ENCODE results near the gene CTIF.

Gene CTIF

DNA sequence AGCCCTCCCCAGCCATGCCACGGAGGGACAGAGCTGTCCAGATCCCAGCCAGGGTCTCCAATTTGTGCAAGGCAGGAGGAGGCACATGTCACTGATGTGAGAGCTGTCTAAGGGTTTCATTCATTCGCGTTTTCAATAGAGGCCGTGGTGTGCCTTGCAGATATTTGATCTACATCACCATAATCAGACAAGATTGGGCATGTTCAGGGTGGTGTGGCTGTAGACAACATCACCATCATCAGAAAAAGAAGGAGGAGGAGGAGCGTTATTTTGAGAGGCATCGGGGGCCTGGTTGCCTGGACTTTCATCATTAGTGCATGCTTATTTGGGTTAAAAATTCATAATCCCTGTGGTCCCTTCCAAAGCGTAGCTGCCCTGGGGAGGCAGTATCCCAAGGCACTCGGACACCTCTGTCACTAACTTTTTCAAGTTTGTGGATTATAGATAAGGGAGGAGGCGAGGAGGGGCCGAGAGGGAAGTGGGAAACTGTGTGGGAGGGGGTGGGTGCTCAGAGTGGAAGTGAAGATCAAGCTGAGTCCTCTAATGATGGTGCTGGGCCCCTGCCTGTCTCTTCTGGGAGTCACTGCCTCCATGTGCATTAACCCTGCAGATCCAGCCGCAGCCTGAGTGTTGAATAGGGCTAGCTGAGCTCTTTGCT lies 194.1 kb downstream of the CTIF start:
- no peak for DNase-seq (ENCODE audit: low spot score)

DNA sequence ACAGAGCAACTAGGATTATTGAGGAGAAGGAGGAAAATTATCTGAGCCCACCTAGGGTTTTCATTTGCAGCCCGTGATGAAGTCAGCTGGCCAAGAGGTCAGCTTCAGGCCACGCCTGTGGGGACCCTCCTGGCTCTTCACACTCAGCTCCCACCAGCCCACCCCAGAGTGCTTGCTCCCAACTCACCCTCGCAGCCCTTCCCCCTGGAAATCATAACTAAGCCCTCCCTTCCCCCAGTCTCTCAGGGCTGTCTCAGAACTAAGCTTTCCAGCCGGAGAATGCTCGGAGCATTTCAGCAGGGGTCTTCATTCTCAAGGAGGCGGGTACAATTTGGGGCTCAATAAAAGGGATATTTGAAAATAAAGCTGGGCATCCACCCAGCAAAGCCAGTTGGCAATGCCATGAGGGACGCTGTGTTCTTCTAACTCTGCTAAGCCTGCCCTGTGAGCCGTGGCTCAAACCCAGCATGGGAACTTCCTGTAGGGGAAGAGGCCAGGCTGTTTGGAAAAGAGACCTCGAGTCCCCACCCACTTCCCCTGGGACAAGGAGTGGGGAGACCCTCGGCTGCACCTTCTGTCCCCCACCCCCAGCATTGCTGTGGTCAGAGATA lies 194.9 kb downstream of the CTIF start:
- DNase-seq (ENCODE audit: low spot score) = no peak

DNA sequence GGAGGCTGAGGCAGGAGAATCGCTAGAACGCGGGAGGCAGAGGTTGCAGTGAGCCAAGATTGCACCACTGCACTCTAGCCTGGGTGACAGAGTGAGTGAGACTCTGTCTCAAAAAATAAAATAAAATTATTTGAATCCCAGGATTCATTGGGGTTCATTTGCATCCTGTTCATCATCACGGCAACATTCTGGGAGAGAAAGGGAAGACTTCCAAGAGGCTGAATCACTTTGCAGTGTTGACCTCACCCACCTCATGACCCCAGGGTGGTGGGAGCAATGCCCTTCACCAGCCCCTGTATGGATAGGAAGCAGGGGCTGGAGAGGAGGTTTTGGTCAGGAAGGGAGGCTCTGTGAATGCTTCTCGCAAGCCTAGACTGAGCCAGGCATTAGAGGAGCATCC lies 195.6 kb downstream of the CTIF start:
- no peak for DNase-seq (ENCODE audit: low spot score)

DNA sequence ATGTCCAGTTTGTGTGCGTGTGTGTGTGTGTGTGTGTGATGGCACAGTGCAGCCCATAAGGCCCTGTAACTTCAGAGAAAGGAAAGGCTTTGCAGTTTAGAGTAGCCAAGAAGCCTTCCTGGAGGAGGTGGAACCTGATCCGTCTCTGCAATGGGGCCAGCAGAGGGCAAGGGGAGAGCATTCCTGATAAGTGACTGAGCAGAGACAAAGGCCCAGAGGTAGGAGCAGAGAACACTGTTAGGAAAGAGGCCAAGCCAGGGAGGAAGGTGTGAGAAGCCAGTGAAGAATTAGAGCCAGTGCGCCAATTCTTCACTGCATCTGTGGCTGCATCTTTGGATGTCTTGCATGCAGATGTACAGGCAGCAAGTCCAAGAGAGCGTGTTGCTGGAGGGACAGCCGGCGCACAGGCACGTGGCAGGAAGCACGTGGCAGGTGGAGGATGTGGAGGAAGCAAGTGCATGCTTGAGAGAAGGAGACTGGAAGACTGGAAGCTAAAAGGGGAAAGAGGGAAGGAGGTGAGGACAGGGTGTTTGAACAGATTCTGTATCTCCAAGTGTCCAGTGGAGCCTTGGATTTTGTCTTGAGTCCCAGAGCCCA lies 196.3 kb downstream of the CTIF start:
- no peak for DNase-seq (ENCODE audit: low spot score)

DNA sequence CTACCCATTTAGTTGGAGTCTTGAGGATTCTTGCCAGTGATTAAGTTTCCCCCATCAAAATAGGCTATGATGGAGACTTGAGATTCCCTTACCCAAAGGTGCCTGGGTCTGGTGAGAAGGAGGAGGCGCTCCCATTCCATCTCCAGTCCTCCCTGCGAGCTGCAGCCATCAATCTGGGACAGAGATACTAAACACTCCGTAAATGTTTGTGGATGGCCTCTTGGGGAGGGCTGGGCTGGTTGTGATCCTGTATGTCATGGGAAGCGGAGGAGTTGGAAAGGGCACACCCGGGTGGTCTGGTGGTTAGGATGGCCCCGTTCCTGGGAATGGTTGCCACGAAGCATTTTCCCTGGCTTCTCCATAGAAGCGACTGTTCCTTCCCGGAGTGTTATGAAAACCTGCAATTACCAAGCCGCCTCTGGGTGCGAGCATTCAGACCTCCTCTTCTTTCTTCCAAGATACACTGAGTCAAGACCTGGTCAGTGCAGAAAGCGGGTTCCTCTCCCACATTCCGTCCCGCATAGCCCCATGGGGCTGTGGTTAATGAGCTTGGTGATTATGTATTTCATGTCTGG lies 196.9 kb downstream of the CTIF start:
- no peak for DNase-seq (ENCODE audit: low spot score)

DNA sequence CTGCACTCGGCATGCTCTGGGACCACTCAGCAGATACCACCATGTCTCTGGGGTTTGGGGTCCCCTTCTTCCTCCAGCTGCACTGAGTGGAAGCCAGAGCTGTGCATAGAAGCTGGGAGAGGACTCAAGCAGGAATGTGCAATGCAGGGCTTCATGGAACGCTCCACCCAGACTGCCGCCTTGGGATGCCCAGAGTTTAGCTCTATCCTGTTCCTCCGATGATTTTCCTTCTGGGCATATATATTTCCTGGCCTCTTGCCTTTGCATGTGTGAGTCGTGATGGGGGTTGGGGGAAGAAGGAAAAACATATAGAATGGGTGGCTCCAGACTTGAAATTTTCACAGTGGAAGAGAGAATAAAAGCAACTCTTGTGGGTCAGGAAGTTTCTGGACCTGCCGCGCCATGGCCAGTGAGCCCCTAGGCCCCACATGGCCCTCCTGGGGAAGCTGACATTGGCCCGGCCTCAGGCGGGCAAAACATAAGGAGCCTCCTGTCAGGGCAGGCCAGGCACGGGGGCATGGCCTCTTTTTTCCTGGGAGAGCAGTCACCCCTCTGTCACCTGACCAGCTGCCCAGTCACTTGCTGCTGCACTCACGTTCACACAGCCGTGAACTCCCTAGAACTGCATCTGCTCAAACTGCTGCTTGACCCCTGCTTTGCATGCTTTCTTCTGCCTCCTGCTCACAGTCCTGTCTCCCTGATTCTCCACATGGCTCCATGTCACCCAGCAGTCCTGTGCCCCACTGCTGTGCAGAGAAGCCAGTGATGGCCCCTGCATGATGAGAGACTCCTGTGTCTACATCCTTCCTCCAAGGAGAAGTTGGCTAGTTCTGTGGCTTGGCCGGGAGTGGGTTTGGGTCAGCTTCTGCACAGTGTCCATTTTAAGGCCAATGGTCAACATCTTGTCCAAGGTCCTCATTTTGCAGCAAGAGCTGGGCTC lies 197.8 kb downstream of the CTIF start:
- no peak for DNase-seq (ENCODE audit: low spot score)

DNA sequence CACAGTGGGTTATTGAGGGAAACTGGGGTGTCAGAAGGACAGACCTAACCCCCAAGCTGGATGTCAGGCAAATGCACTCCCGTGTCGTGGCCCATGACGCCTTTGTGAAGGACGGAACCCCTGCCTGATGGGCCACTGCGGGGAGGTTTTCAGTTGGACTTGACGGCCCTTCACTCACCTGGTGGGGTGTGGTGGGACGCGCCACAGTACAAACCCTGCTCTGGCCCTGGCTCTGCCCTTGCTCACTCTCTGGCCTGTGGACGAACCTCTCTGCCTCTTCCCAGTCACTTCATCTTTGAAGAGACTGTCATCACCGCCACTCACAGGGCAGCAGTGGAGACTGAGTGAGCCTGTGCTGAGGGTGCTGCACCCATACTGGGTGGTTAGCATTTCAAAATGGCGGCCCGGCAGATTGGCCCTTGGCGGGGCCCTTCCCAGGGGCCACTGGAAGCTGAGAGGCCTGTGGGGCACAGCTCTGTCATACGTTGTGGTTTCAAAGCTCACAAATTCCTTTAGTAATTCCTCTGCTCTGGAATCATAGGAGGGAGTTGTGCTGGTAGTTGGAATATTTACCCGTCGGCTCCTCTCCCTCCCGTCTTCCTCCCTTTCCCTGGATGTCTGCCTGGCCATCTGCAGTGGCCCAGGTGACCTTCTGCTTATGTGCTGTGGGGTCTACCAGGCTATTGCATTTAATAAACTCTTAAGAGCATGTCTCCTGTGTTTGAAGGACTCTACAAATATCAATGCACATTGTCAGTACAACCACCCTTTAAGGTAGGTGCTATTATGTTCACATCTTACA lies 200.6 kb downstream of the CTIF start:
- no peak for DNase-seq (ENCODE audit: low spot score)

DNA sequence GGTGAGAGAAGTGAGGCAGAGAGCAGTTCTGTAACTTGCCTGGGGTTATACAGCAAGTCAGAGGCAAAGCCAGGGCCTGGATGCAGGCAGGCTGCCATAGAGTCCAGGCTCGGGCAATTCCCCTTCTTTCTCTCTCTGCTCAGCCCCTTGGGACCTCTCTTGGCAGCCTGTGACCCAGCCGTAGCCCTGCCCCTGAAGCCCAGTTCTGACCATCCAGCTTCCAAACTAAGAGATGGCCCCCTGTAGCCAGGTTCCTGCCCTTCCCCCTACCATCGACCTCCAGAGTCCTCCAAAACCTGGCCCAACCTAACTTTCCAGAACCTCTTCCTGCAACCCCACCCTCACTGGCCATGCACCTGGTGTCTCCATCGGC lies 201.2 kb downstream of the CTIF start:
- no peak for DNase-seq (ENCODE audit: low spot score)

DNA sequence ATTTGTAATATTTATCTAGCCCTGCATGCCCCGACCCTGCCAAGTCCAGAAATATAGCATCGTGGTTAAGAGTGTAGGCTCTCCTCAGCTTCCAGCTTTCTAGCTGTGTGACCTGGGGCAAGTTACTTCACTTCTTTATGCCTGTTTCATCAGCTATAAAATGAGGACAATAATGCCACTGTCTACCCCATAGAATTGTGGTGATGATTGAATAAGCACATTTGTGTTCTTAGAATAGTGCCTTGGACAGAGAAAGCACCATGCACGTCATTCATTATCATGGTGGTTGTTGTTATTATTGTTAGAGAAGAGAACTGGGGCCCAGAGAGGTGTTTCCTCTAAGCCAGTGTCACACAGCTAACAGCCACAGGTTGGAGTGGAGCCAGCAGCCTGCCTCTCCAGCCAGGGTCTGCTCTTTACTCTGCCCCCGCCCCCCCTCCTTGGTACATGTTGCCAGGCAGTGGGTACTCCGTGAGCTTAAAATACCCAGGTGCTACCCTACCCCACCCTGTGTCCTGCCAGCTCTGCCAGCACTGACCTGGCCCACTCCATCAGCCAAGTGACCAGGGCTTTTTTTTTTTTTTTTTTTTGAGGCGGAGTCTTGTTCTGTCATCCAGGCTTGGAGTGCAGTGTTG lies 202.1 kb downstream of the CTIF start:
- DNase-seq (ENCODE audit: low spot score) = no peak

DNA sequence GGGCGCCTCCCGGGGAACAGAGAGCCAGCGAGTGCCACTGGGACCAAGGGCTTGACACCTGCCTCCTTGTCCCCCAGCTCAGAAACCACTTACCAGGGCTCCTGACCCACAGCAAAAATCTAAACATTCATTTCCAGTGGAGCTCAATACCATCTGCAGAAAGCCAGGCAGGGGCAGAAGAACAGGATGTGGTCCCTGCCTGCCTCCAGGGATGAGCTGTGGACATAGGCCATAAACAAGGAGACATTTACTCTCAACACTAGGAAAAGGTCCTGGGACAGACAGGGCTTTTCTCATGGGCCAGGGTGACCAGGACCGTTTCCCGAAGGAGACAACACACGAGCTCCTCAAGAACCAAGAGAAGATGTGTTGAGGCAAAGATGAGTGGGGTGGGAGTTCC lies 203.0 kb downstream of the CTIF start:
- no peak for DNase-seq (ENCODE audit: low spot score)

DNA sequence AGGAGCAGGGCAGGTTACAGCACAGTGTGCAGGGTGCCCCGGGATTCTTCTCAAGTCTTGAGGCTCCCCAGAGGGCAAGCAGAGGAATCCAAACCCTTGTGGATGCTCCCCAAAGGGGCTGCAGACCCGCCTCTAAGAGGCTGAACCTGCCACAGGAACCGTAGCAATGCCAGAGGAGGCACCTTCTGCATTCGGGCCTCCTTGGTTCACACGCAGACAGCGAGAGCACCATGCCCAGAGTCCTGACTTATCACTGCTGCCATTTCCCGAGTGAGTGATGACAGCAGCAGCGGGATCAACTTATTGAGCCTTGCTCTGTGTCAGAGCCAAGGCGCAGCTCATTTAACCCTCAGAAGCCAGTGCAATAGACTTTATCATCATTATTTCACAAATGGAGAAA lies 203.5 kb downstream of the CTIF start:
- DNase-seq (ENCODE audit: low spot score) = no peak

DNA sequence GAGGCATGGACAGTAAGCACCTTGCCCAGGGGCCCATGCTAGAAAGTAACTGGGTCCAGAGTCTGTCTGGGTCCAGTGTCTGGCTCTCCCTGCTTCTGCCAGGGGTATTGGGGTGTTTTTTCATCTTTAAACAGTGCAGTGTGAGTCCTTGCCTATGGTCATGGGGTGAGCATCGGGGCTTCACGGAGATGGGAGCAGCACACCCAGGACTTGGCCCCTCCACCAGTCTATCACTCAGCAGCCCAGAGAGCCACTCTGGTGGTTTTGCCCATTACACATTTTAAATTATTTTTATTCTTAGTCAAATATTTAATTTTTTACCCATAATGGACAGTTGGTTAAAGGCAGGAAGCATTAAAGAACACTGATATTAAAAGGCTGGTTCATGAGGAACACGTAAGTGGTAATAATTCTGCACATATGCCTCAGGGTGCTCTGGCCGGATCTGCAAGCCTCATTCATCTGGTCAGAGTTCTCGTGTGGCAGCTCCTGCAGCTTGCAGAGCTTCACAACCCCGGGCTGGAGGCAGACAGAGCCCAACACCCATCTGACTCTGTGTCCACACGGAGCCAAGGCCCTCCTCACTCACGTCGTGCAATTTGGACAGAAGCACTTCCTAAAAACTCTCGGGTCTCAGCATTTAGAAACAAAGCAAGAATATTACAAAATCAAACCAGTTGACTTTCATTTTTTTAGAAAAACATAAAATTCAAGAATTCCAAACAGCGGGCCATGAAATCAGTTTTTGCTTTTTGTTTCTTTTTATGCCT lies 204.1 kb downstream of the CTIF start:
- no peak for DNase-seq (ENCODE audit: low spot score)

DNA sequence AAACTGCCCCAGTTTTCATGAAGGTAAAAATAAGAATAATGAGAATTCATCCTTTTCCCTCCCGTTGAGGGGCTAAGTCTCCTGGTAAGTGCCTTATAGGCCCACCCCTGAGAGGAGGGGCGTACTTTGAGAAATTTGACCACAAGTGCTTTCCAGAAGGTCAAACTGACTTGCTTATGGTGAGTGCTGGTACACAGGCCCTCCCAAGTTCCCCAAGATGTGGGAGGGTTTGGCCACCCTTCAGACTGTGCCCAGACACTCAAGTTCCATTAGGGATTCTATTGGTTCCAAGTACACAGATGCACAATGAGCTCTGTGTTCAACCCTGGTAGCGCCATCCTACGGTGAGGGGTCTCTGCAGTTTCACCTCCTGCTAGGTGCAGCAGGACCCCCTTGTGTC lies 205.1 kb downstream of the CTIF start:
- DNase-seq (ENCODE audit: low spot score) = no peak

DNA sequence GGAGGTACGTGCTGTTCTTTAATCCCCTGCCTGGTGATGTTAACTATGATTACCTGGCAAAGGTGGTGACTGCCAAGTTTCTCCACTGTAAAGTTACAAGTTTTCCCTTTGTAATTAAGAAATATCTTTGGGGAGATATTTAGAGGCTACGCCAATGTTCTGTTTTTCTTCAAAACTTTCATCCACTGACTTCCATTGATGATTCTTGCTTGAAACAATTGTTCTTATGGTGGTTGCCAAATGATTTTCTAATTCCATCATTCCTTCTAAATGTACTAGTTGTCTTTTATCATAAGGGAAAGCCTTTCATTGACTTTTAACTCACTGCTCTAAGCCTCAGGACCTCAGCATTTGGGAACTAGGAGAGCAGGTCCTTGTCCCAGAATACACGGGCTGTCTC lies 206.5 kb downstream of the CTIF start:
- DNase-seq (ENCODE audit: low spot score) = no peak

DNA sequence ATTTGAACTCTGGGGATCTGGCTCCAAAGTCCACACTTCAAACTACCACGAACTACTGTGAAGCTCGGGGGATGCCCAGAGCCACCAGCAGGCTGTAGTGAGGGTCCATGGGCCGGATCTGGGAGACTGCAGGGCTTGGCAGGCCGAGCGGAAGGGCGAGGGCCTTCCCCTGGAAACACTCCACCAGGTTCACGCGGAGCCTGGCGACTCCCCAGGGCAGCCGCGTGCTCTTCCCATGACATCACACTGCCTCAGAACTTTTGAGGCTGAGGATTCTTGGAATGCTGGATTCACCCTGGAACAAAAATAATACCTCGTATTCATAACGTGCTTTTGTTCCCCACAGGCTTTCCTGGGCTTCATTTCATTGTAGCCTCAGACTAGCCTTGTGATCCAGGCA lies 210.9 kb downstream of the CTIF start:
- DNase-seq (ENCODE audit: low spot score) = no peak

DNA sequence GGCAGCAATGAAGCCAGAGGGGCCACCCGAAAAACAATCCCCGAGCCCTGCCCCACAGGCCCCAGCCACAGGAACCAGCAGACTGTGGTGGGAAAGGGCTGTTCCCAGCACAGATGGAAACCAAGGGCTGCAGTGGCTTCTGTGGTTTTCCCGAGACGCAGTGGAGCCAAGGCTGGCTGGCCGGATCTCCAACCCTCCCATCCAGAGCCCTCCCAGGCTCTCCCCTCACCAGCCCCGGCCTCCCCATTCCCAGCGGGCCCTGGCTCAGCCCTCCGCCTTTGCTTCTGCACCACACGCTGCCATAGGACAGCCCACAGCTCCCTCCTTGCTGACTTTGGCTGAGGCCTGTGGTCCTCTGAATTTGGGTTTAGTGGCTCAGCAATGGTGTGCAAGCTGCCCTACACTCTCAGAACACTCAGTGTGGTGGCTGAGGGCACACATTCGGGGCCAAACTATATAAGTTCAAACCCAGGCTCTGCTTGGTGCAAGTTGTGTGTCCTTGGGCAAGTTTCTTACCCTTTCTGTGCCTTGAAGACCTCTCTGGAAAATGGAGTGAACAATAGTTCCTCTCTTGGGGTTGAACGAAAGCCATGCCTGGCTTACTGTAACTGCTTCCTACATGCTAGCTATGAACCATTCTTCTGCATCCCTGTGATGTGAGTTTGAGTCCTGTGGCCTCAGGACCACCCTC lies 211.8 kb downstream of the CTIF start:
- no peak for DNase-seq (ENCODE audit: low spot score)

DNA sequence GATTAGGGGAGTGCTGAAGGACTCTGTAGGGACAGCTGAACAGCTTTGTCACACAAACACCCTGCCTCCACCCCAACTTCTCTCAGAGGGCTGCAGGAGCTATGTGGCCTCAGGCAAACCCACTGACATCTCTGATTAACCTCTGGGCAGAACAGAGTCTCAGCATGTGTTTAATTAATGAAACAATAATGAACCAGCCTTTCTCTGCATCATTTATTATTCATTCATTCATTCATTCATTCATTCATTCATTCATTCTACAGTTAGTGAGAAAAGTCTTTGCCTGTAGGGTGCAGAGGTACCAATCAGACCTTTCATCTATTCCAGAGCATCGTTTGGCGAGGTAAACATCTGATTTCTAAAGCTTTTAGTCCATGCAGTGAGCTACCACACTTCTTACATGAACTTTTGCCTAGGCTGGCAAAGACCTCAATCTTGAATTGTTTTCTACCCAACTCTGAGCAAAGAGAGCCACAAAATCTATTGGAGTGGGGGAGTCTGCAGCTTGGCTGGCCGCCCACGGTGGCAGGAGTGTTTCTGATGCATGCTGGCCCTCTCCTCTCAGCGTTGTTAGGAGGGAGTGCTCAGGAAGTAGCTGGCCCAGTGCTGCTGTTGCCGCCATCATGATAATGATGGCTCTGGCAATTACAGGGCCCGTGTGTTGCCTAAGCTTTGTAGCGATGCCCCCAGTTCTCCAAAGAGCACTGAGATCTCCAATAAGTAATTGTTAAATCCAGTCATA lies 213.1 kb downstream of the CTIF start:
- DNase-seq (ENCODE audit: low spot score) = no peak

DNA sequence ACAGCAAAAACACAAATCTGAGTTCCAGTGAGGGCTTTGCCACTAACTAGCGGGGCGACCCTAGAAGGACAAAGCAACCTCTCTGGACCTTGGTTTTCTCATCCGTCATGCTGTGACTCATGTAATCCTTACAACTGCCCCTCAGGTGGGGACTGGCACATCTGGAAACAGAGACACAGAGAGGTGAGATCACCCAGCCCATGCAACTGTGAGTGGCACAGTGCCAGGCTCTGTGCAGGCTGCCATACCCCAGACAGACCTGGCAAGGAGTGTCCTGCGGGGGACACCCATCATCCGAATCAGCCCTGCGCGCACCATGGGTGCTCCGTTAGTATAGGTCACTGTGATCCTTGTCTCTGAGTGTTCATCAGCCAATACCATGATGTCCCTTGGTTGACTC lies 213.6 kb downstream of the CTIF start:
- DNase-seq (ENCODE audit: low spot score) = no peak

DNA sequence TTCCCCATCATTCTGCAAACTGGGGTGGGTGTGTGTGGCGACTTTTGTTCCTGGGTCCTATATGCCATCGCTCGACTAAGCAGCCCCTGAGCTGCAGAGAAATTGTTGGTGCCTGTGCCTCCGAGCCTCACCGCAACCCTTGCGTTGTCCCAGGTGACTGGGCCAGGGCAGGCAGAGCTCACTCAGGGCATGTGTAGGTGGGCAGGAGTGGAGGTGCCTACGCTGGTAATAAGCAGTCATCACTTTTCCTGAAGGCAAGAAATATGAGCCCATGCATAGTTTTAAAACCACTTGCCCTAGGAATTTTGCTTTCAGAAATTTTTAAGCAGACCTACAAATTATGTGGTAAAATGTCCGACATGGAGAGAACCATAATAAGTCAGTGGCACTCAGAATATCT lies 214.1 kb downstream of the CTIF start:
- DNase-seq (ENCODE audit: low spot score) = no peak

Data from RKO (cell line).